Measurements from ENCODE around the gene LYRM7. TPM values are rescaled to one million over a fixed set of nuclear protein-coding genes. Genes with fewer than 3 reads are reported as not detected.

The LYRM7 gene
- total RNA-seq, 1 donor from 2014 or later, result 6.1 TPM

GRCh38 chr5:131142970-131143617 lies 27.6 kb upstream of the LYRM7 start:
- no peak overlapping the region for H3K27ac Mint-ChIP-seq
- peaks cover 1% of the 10 kb centered on the region for H3K36me3 Mint-ChIP-seq (ENCODE audit: insufficient read depth)
- no peak for DNase-seq (ENCODE audit: low spot score, unreplicated experiment)
- no peaks in the 10 kb centered on the region for H3K27me3 Mint-ChIP-seq
- no peaks in the 10 kb centered on the region for H3K9me3 Mint-ChIP-seq (ENCODE audit: low read depth)
- TF ChIP-seq CTCF (IDR thresholded peaks at IDR 0.05; ENCODE audit: unreplicated experiment), result no peak
- no peak overlapping the region for H3K4me3 Mint-ChIP-seq (ENCODE audit: low read depth)
- no peaks in the 10 kb centered on the region for H3K4me1 Mint-ChIP-seq (ENCODE audit: low read depth)

GRCh38 chr5:131147258-131147657 lies 23.5 kb upstream of the LYRM7 start:
- Mint-ChIP-seq H3K9me3 (ENCODE audit: low read depth) (no peaks in the 10 kb centered on the region), H3K27me3 (no peaks in the 10 kb centered on the region), H3K27ac (no peak overlapping the region), H3K4me3 (ENCODE audit: low read depth) (no peak overlapping the region), H3K4me1 (ENCODE audit: low read depth) (peaks cover 2% of the 10 kb centered on the region), H3K36me3 (ENCODE audit: insufficient read depth) (no peaks in the 10 kb centered on the region)
- no peak for TF ChIP-seq CTCF (IDR thresholded peaks at IDR 0.05; ENCODE audit: unreplicated experiment)
- no peak for DNase-seq (ENCODE audit: low spot score, unreplicated experiment)

GRCh38 chr5:131148835-131149234 lies 21.9 kb upstream of the LYRM7 start:
- Mint-ChIP-seq H3K27me3 (no peaks in the 10 kb centered on the region), H3K4me1 (ENCODE audit: low read depth) (peaks cover 2% of the 10 kb centered on the region), H3K4me3 (ENCODE audit: low read depth) (no peak overlapping the region), H3K27ac (no peak overlapping the region), H3K9me3 (ENCODE audit: low read depth) (no peaks in the 10 kb centered on the region), H3K36me3 (ENCODE audit: insufficient read depth) (no peaks in the 10 kb centered on the region)
- DNase-seq (ENCODE audit: low spot score, unreplicated experiment), result no peak
- TF ChIP-seq CTCF (IDR thresholded peaks at IDR 0.05; ENCODE audit: unreplicated experiment), result no peak

DNA sequence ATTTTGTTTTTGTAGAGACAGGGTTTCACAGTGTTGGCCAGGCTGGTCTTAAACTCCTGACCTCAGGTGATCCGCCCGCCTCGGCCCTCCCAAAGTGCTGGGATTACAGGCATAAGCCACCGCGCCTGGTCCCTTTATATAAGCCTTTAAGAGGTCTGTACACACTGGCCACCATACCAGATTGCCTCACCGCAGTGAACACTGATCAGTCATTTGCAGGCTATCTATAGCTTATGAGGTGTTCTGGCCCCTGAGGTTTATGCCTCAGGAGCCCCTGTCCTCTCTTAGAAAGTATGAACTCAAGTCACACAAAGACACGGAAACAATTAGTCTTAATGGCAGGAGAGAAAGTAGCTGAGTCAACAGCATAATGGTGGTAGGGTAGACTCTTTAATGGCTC lies 20.3 kb upstream of the LYRM7 start:
- Mint-ChIP-seq H3K27me3 (no peaks in the 10 kb centered on the region), H3K4me3 (ENCODE audit: low read depth) (no peak overlapping the region), H3K36me3 (ENCODE audit: insufficient read depth) (no peaks in the 10 kb centered on the region), H3K27ac (no peak overlapping the region), H3K9me3 (ENCODE audit: low read depth) (no peaks in the 10 kb centered on the region), H3K4me1 (ENCODE audit: low read depth) (peaks cover 2% of the 10 kb centered on the region)
- no peak for DNase-seq (ENCODE audit: low spot score, unreplicated experiment)
- TF ChIP-seq CTCF (IDR thresholded peaks at IDR 0.05; ENCODE audit: unreplicated experiment), result no peak

DNA sequence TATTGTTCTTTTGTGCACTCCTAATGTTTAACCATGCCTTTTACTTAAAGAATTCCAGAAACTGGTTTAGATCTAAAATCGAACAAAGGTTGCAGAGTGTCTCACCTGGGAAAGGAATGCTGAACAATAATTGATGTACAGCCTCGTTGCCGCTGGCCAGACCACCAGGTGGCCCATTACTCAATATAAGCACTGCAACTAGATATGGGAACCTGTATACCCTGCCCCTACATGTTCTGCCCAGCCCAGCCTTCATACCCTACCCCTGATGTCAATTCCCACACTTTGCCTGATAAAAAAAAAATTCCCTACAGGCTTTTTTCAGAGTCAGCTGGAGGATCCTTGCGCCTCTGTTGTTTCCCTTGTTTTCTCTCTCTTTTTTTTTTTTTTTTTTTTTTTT lies 19.5 kb upstream of the LYRM7 start:
- no peaks in the 10 kb centered on the region for H3K36me3 Mint-ChIP-seq (ENCODE audit: insufficient read depth)
- peaks cover 2% of the 10 kb centered on the region for H3K4me1 Mint-ChIP-seq (ENCODE audit: low read depth)
- no peaks in the 10 kb centered on the region for H3K27me3 Mint-ChIP-seq
- TF ChIP-seq CTCF (IDR thresholded peaks at IDR 0.05; ENCODE audit: unreplicated experiment), result peak; percentile 22
- H3K4me3 Mint-ChIP-seq (ENCODE audit: low read depth), result no peak overlapping the region
- DNase-seq (ENCODE audit: low spot score, unreplicated experiment), result no peak
- H3K27ac Mint-ChIP-seq, result no peak overlapping the region
- H3K9me3 Mint-ChIP-seq (ENCODE audit: low read depth), result no peaks in the 10 kb centered on the region

All from progenitor cell of endocrine pancreas (in vitro differentiated cells).